ENCODE results near the gene PHC1. TPM values are rescaled to one million over a fixed set of nuclear protein-coding genes. Genes with fewer than 3 reads are reported as not detected.
"Not testable (repeated sequence)": the region's sequence is repeated elsewhere in the genome, so short reads cannot be mapped to it uniquely, and the experiment has no call there.

The PHC1 gene
- total RNA-seq, 2 donors from 2014 or later, result 16.7 to 19.7 TPM

DNA sequence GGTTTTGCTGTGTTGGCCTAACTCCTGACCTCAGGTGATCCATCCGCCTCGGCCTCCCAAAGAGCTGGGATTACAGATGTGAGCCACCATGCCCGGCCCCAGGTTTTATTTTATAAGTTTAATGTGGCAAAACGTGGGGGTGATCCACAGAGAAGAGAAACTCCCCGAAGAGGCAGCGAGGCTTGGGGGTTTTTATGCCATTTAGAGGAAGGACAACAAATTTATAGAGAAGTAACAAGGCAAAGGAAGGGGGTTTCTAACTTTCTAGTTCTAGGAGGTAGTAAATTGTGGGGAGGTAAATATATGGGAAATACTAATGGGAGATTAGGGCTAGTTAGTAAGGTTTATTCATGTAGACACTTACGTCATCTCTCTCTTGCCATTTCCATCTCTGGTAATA is 17.2 kb upstream of the PHC1 start:
- no peak for DNase-seq
- ATAC-seq (replicated peaks in 1 of 2), result no peak
- Mint-ChIP-seq H3K27me3 (ENCODE audit: low read depth) (no peaks in the 10 kb centered on the region), H3K4me3 (no peak overlapping the region), H3K9me3 (no peaks in the 10 kb centered on the region), H3K27ac (no peak overlapping the region), H3K36me3 (ENCODE audit: insufficient read depth in 2 of 2) (no peaks in the 10 kb centered on the region), H3K4me1 (ENCODE audit: low read depth) (peaks cover 6% of the 10 kb centered on the region)

GRCh38 chr12:8899830-8900229 is 14.5 kb upstream of the PHC1 start:
- no peak overlapping the region for H3K27ac Mint-ChIP-seq
- no peak overlapping the region for H3K4me3 Mint-ChIP-seq
- ATAC-seq (replicated peaks in 1 of 2) (no peak), DNase-seq (no peak)
- no peaks in the 10 kb centered on the region for H3K9me3 Mint-ChIP-seq
- H3K27me3 Mint-ChIP-seq (ENCODE audit: low read depth), result no peaks in the 10 kb centered on the region
- H3K36me3 Mint-ChIP-seq (ENCODE audit: insufficient read depth in 2 of 2), result no peaks in the 10 kb centered on the region
- peaks cover under 1% of the 10 kb centered on the region for H3K4me1 Mint-ChIP-seq (ENCODE audit: low read depth)

DNA sequence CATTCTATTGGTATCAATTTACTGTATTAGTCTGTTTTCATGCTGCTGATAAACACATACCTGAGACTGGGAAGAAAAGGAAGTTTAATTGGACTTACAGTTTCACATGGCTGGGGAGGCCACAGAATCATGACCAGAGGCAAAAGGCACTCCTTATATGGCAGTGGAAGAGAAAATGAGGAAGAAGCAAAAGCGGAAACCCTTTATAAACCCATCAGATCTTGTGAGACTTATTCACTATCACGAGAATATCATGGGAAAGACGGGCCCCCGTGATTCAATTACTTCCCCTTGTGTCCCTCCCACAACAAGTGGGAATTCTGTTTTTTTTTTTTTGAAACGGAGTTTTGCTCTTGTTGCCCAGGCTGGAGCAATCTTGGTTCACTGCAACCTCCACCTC is 11.6 kb upstream of the PHC1 start:
- not testable (repeated sequence) for H3K27me3 Mint-ChIP-seq (ENCODE audit: low read depth); H3K36me3 Mint-ChIP-seq (ENCODE audit: insufficient read depth in 2 of 2); H3K27ac Mint-ChIP-seq; H3K9me3 Mint-ChIP-seq; H3K4me1 Mint-ChIP-seq (ENCODE audit: low read depth); ATAC-seq (replicated peaks in 1 of 2); DNase-seq; H3K4me3 Mint-ChIP-seq

DNA sequence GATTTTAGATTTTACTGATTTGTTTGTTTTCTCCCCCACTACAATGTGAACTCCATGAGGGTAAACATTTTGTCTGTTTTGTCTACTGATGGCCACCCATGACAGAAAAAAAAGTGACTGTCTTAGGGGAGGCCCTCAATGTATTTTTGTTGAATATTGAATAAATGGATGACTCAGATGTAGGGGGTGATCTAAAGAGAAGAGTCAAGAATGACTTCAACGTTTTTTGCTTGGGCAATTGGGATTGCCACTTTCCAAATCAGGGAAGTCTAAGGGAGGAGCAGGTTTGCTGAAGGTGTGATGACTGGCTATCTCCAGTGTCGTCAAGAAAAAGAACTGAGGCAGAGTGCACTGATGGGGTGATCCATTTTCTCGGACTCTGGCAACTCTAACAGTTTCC is 10.7 kb upstream of the PHC1 start:
- H3K27me3 Mint-ChIP-seq (ENCODE audit: low read depth), result no peaks in the 10 kb centered on the region
- H3K27ac Mint-ChIP-seq, result no peak overlapping the region
- no peaks in the 10 kb centered on the region for H3K4me1 Mint-ChIP-seq (ENCODE audit: low read depth)
- H3K9me3 Mint-ChIP-seq, result no peaks in the 10 kb centered on the region
- H3K36me3 Mint-ChIP-seq (ENCODE audit: insufficient read depth in 2 of 2), result no peaks in the 10 kb centered on the region
- H3K4me3 Mint-ChIP-seq, result no peak overlapping the region
- DNase-seq (no peak), ATAC-seq (replicated peaks in 1 of 2) (no peak)

- no peaks in the 10 kb centered on the region for H3K36me3 Mint-ChIP-seq (ENCODE audit: insufficient read depth in 2 of 2)
Observed at GRCh38 chr12:8904665-8905064, 9.6 kb upstream of the PHC1 start.

DNA sequence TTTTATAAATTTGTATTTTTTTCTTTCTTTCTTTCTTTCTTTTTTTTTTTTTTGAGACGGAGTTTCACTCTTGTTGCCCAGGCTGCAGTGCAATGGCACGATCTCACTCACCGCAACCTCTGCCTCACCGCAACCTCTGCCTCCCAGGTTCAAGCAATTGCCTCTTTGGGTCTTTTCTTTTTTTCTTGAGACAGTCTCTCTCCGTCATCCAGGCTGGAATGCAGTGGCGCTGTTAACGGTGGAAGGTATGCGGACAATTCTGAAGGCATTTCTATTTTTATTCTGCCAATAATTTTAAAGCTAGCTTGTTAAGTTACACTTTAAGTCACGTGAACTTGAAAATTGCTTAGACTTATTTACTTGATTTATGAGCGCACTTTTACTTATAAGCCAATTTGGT is 8.8 kb upstream of the PHC1 start:
- H3K27ac Mint-ChIP-seq, result no peak overlapping the region
- no peaks in the 10 kb centered on the region for H3K36me3 Mint-ChIP-seq (ENCODE audit: insufficient read depth in 2 of 2)
- ATAC-seq (replicated peaks in 1 of 2) (no peak), DNase-seq (no peak)
- H3K4me3 Mint-ChIP-seq, result no peak overlapping the region
- H3K9me3 Mint-ChIP-seq, result no peaks in the 10 kb centered on the region
- H3K27me3 Mint-ChIP-seq (ENCODE audit: low read depth), result no peaks in the 10 kb centered on the region
- no peaks in the 10 kb centered on the region for H3K4me1 Mint-ChIP-seq (ENCODE audit: low read depth)

More at GRCh38 chr12:8904665-8905064, 9.6 kb upstream of the PHC1 start:
- Mint-ChIP-seq H3K4me1 (ENCODE audit: low read depth) (no peaks in the 10 kb centered on the region), H3K27me3 (ENCODE audit: low read depth) (no peaks in the 10 kb centered on the region), H3K27ac (no peak overlapping the region), H3K9me3 (no peaks in the 10 kb centered on the region), H3K4me3 (no peak overlapping the region)
- no peak for DNase-seq
- no peak for ATAC-seq (replicated peaks in 1 of 2)

DNA sequence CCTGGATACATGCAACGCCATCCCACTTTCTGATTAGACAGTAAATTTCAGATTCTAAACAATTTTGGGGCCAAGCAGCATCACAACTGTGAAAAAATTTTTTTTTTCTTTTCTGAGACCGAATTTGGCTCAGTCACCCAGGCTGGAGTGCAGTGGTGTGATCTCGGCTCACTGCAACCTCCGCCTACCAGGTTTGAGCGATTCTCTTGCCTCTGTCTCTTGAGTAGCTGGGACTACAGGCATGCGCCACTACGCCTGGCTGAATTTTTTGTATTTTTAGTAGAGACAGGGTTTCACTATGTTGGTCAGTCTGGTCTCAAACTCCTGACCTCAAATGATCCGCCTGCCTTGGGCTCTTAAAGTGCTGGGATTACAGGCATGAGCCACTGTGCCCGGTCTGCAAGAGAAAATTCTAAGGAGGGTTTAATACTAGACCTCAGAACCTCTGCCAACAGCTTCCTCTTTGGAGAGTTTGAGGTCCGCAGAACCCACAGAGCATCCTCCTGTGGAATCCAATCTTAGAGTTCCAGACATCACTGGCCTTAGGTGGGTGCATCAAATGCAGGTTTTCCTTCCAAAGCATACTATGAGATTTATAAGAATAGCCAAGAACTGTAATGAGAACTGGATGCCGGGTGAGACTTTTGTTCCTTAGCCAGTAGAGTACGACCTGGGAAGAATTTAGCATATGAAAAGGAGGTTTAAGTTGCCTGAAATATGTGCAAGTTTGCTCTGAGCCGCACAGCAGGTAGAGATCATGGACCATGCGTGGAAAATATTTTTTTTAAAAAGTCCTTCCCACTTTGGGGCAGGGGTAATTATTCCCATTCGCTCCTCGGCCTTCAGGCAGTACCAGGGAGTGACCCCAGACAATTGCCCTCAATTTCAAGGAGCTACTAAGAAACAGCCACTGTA is 7.8 kb upstream of the PHC1 start:
- H3K9me3 Mint-ChIP-seq, result no peaks in the 10 kb centered on the region
- no peaks in the 10 kb centered on the region for H3K27me3 Mint-ChIP-seq (ENCODE audit: low read depth)
- H3K4me1 Mint-ChIP-seq (ENCODE audit: low read depth), result no peaks in the 10 kb centered on the region

DNA sequence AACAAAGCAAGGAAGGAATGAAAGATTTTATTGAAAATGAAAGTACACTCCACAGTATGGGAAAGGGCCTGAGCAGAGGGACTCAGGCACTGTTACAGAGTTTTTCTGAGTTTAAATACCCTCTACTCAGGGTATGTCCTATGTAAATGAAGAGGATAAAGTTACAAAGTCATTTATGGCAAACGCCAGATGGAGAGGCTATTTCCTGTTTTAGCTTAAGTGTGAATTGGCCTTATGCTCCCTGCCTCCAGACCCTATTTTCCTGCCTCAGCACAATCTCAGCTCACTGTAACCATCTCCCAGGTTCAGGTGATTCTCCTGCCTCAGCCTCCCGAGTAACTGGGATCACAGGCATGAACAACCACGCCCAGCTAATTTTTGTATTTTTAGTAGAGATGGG is 6.8 kb upstream of the PHC1 start:
- Mint-ChIP-seq H3K27ac (no peak overlapping the region), H3K36me3 (ENCODE audit: insufficient read depth in 2 of 2) (no peaks in the 10 kb centered on the region), H3K27me3 (ENCODE audit: low read depth) (no peaks in the 10 kb centered on the region), H3K9me3 (no peaks in the 10 kb centered on the region), H3K4me1 (ENCODE audit: low read depth) (no peaks in the 10 kb centered on the region), H3K4me3 (no peak overlapping the region)
- DNase-seq (no peak), ATAC-seq (replicated peaks in 1 of 2) (no peak)

More for the DNA sequence above, 7.8 kb upstream of the PHC1 start:
- ATAC-seq (replicated peaks in 1 of 2) (no peak), DNase-seq (no peak)
- Mint-ChIP-seq H3K36me3 (ENCODE audit: insufficient read depth in 2 of 2) (no peaks in the 10 kb centered on the region), H3K4me3 (no peak overlapping the region), H3K27ac (no peak overlapping the region)

DNA sequence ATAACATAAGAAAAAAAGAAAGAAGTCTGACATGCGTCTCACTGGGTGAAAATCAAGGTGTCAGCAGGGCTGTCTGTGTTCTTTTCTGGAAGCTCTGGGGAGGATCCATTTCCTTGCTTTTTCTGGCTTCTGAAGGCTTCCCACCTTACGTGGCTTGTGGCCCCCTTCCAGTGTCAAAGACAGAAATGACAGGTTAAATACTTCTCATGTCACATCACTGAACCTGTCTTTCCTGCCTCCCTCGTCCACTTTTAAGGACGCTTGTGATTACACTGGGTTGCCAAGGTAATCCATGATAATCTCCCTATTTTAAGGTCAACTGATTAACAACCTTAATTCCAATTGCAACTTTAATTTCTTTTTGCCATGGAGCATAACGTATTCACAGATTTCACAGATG is 4.6 kb upstream of the PHC1 start:
- Mint-ChIP-seq H3K36me3 (ENCODE audit: insufficient read depth in 2 of 2) (peaks cover 2 to 3% of the 10 kb centered on the region in 2 donors), H3K4me3 (no peak overlapping the region), H3K27ac (no peak overlapping the region), H3K27me3 (ENCODE audit: low read depth) (no peaks in the 10 kb centered on the region), H3K4me1 (ENCODE audit: low read depth) (peaks cover 17% of the 10 kb centered on the region), H3K9me3 (no peaks in the 10 kb centered on the region)
- DNase-seq (no peak), ATAC-seq (replicated peaks in 1 of 2) (no peak)

GRCh38 chr12:8911606-8912268 is 2.6 kb upstream of the PHC1 start:
- Mint-ChIP-seq H3K36me3 (ENCODE audit: insufficient read depth in 2 of 2) (peaks cover 2 to 3% of the 10 kb centered on the region in 2 donors), H3K27ac (no peak overlapping the region), H3K4me3 (no peak overlapping the region), H3K9me3 (no peaks in the 10 kb centered on the region), H3K27me3 (ENCODE audit: low read depth) (no peaks in the 10 kb centered on the region), H3K4me1 (ENCODE audit: low read depth) (peaks cover 17% of the 10 kb centered on the region)
- DNase-seq (no peak), ATAC-seq (replicated peaks in 1 of 2) (no peak)

DNA sequence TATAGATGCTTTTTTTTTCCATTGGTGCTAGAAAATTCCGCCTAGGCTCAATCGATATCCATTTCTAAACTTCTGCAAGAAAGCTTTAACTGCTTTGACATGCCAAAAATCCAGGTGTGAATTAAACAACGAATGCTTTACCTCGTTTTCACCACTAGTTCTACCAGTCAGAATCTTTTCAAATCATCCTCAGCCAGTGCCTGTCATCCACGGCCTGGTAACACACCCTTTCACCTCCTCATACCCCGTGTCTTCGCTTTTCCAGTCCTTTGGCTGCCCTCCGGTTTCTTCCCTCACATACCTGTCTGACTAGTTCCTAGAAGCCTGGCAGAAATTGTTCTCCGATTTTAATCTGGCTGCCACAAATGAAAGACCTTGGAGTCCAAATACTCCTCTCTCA is 1.4 kb upstream of the PHC1 start:
- Mint-ChIP-seq H3K36me3 (ENCODE audit: insufficient read depth in 2 of 2) (peaks cover 2 to 3% of the 10 kb centered on the region in 2 donors), H3K27me3 (ENCODE audit: low read depth) (no peaks in the 10 kb centered on the region)
- no peak for ATAC-seq (replicated peaks in 1 of 2)

GRCh38 chr12:8913702-8914032 is 642 bp upstream of the PHC1 start:
- H3K9me3 Mint-ChIP-seq, result no peaks in the 10 kb centered on the region
- peak overlapping the region; percentile 89 to 93 for H3K4me3 Mint-ChIP-seq
- peaks cover 2 to 3% of the 10 kb centered on the region in 2 donors for H3K36me3 Mint-ChIP-seq (ENCODE audit: insufficient read depth in 2 of 2)
- DNase-seq, result no peak
- no peak for ATAC-seq (replicated peaks in 1 of 2)
- H3K27ac Mint-ChIP-seq, result peak overlapping the region; percentile 80
- H3K27me3 Mint-ChIP-seq (ENCODE audit: low read depth), result no peaks in the 10 kb centered on the region
- H3K4me1 Mint-ChIP-seq (ENCODE audit: low read depth), result peaks cover 17% of the 10 kb centered on the region

More for the DNA sequence above, 1.4 kb upstream of the PHC1 start:
- Mint-ChIP-seq H3K9me3 (no peaks in the 10 kb centered on the region), H3K4me1 (ENCODE audit: low read depth) (peaks cover 17% of the 10 kb centered on the region), H3K27ac (peak overlapping the region; percentile 1), H3K4me3 (peak overlapping the region; percentile 0 to 89)
- peak in 1 of 2 donors; percentile 8 for DNase-seq

DNA sequence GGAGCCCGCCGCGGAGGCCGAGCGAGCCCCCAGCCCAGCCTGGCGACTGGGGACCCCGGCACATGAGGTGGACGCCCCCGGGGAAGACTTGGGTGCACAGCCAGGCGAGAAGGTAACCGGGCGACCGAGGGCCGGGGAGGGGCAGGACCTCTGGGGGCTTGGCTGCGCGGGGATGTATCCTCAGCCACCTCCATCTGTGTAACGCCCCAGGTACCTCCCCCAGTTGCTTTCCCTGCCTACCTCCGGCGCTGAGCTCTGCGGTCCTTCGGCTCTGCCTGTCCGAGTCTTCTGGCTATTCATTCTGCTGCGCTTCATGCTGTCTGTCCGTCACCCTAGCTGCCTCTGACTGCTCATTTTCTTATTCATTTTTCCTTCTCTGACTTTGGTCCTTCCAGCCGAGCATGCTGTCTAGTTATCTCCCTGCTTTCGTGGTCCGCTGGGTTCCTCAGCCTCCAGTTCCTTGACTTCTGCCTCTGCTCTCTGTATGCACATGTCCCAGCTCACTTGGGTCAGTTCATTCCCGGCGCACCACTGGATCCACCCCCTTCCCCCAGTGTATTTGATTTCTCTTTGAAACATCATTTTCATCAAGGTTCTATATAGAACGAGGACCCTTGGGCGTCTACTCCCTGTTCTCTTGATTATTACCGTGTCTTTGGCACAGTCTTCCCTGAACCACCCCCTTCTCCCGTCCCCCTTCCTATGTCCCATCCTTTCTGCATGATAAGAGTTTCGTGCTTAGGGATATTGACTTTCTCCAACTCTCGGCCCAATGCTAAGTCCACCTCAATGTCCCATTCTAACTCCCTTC is 612 bp downstream of the PHC1 start:
- DNase-seq (peak; percentile 59 to 63), ATAC-seq (replicated peaks in 1 of 2) (peak; percentile 88 to 91)
- Mint-ChIP-seq H3K36me3 (ENCODE audit: insufficient read depth in 2 of 2) (peaks cover 2 to 3% of the 10 kb centered on the region in 2 donors), H3K9me3 (no peaks in the 10 kb centered on the region), H3K27ac (no peak overlapping the region), H3K4me1 (ENCODE audit: low read depth) (peaks cover 17% of the 10 kb centered on the region), H3K27me3 (ENCODE audit: low read depth) (no peaks in the 10 kb centered on the region), H3K4me3 (no peak overlapping the region)

Measured in activated T-cell treated with anti-CD3 and anti-CD28 coated beads, Interleukin-2, amount 50 U/mL, for 72 hours (primary cell).